Natural killer cell (primary cell): ENCODE results near the gene CLDN1. TPM values are rescaled to one million over a fixed set of nuclear protein-coding genes. Genes with fewer than 3 reads are reported as not detected.

Experiments
- ATAC-seq, 3 donors: fragments of 150-1000 bp in 2 of 3; fragments of 200-7000 bp in 1 of 3; cut with Tn5 transposase; 1 replicate in 1 of 3; 2 replicates in 2 of 3; pipeline ENCODE4 v1.10.0; 2021; ENCODE audit warnings: mild to moderate bottlenecking in 2 of 3, moderate library complexity in 2 of 3
- DNase-seq, 2 donors: peaks; one replicate each; pipeline versions ENCODE4 v3.0.0 to v3.0.0-alpha.2; 2013 to 2021; ENCODE audit warnings: mixed read lengths in 1 of 2
- H3K27ac ChIP-seq: one replicate; pipeline ENCODE4 v1.5.1; 2013; ENCODE audit warnings: mild to moderate bottlenecking, low read length
- H3K27me3 ChIP-seq: one replicate; pipeline ENCODE4 v1.6.1; 2013; ENCODE audit warnings: low read length; ENCODE audit not compliant: control insufficient read depth, insufficient read depth
- H3K36me3 ChIP-seq: one replicate; pipeline ENCODE4 v1.6.1; 2013; ENCODE audit warnings: low read length; ENCODE audit not compliant: control insufficient read depth, insufficient read depth
- H3K4me1 ChIP-seq: one replicate; pipeline ENCODE4 v1.6.1; 2013; ENCODE audit warnings: low read length; ENCODE audit not compliant: control insufficient read depth, insufficient read depth
- H3K4me3 ChIP-seq: one replicate; pipeline ENCODE4 v1.5.1; 2013; ENCODE audit warnings: low read length
- H3K9me3 ChIP-seq: one replicate; pipeline ENCODE4 v1.6.1; 2013; ENCODE audit warnings: low read length; ENCODE audit not compliant: control insufficient read depth, insufficient read depth
- H3K27ac Mint-ChIP-seq, 2 donors: one replicate each; pipeline ENCODE4 v1.8.0; 2022; ENCODE audit warnings: mild to moderate bottlenecking in 2 of 2, mixed read lengths in 2 of 2, moderate library complexity in 1 of 2
- H3K27me3 Mint-ChIP-seq, 2 donors: one replicate each; pipeline ENCODE4 v1.8.0; 2022; ENCODE audit warnings: low read depth in 2 of 2, mixed read lengths in 2 of 2
- H3K36me3 Mint-ChIP-seq: one replicate; pipeline ENCODE4 v1.8.0; 2022; ENCODE audit warnings: mixed read lengths
- H3K4me1 Mint-ChIP-seq, 2 donors: one replicate each; pipeline ENCODE4 v1.8.0; 2022; ENCODE audit warnings: mixed read lengths in 2 of 2
- H3K4me3 Mint-ChIP-seq: one replicate; pipeline ENCODE4 v1.8.0; 2022; ENCODE audit warnings: mild to moderate bottlenecking, moderate library complexity, mixed read lengths
- H3K9me3 Mint-ChIP-seq, 2 donors: one replicate each; pipeline ENCODE4 v1.8.0; 2022; ENCODE audit warnings: mixed read lengths in 2 of 2
- WGBS: methylation state at CpG from one replicate; pipeline ENCODE4 v1.1.7; 2013; ENCODE audit warnings: missing lambda C conversion rate; ENCODE audit not compliant: insufficient coverage; 5-methylcytosine and 5-hydroxymethylcytosine counted together
- intact Hi-C: fragments of 100-400 bp; cut with micrococcal nuclease; formaldehyde crosslinking; loops from one replicate; pipeline ENCODE4 v1.14.2; 2022
- total RNA-seq, 4 donors: library from RNA; stranded (reverse); fragments of 120-200 nt in 1 of 4; gene quantifications; one replicate each; pipeline versions ENCODE4 v1.2.3 to v1.2.4, GENCODE V29; 2013 to 2022
- TF ChIP-seq, protein P1 (sequence below): fragments of 200-600 bp; IDR thresholded peaks from one replicate; pipeline ENCODE4 v1.8.0; 2022; ENCODE audit warnings: antibody characterized with exemption

The CLDN1 gene
- total RNA-seq, 3 donors from 2014 or later (not counting 1 experiment from before 2014, with no cell fraction given), result not detected

- Histone ChIP-seq H3K4me3 (no peak overlapping the region), H3K4me1 (no peaks in the 10 kb centered on the region), H3K9me3 (peaks cover 17% of the 10 kb centered on the region), H3K27ac (no peak overlapping the region), H3K27me3 (no peaks in the 10 kb centered on the region), H3K36me3 (no peaks in the 10 kb centered on the region)
- 75% methylated on average over 3 of the region's 3 CpGs for WGBS
- H3K4me3 Mint-ChIP-seq, result no peak overlapping the region
- intact Hi-C loops, result no loop called here
- H3K36me3 Mint-ChIP-seq, result no peaks in the 10 kb centered on the region
- no peak for ATAC-seq
- H3K27ac Mint-ChIP-seq, result no peak overlapping the region
- DNase-seq, result no peak
- peaks cover 4 to 15% of the 10 kb centered on the region in 2 donors for H3K9me3 Mint-ChIP-seq
- TF ChIP-seq, protein P1, sequence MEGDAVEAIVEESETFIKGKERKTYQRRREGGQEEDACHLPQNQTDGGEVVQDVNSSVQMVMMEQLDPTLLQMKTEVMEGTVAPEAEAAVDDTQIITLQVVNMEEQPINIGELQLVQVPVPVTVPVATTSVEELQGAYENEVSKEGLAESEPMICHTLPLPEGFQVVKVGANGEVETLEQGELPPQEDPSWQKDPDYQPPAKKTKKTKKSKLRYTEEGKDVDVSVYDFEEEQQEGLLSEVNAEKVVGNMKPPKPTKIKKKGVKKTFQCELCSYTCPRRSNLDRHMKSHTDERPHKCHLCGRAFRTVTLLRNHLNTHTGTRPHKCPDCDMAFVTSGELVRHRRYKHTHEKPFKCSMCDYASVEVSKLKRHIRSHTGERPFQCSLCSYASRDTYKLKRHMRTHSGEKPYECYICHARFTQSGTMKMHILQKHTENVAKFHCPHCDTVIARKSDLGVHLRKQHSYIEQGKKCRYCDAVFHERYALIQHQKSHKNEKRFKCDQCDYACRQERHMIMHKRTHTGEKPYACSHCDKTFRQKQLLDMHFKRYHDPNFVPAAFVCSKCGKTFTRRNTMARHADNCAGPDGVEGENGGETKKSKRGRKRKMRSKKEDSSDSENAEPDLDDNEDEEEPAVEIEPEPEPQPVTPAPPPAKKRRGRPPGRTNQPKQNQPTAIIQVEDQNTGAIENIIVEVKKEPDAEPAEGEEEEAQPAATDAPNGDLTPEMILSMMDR, result no peak
- H3K4me1 Mint-ChIP-seq, result no peaks in the 10 kb centered on the region
- H3K27me3 Mint-ChIP-seq, result no peaks in the 10 kb centered on the region
Measured at GRCh38 chr3:190291994-190292584, 30.2 kb downstream of the CLDN1 start.

GRCh38 chr3:190289989-190290388 lies 32.3 kb downstream of the CLDN1 start:
- Mint-ChIP-seq H3K36me3 (no peaks in the 10 kb centered on the region), H3K27ac (no peak overlapping the region), H3K4me3 (no peak overlapping the region), H3K4me1 (no peaks in the 10 kb centered on the region), H3K9me3 (peaks cover 6 to 22% of the 10 kb centered on the region in 2 donors), H3K27me3 (no peaks in the 10 kb centered on the region)
- TF ChIP-seq, protein P1, result no peak
- H3K9me3 ChIP-seq, result peaks cover 17% of the 10 kb centered on the region
- no peaks in the 10 kb centered on the region for H3K27me3 ChIP-seq
- DNase-seq, result no peak
- H3K4me1 ChIP-seq, result no peaks in the 10 kb centered on the region
- intact Hi-C loops, result no loop called here
- H3K4me3 ChIP-seq, result no peak overlapping the region
- no peak overlapping the region for H3K27ac ChIP-seq
- 73% methylated on average over 2 of the region's 2 CpGs for WGBS
- no peaks in the 10 kb centered on the region for H3K36me3 ChIP-seq
- no peak for ATAC-seq

GRCh38 chr3:190288836-190289235 lies 33.4 kb downstream of the CLDN1 start:
- intact Hi-C loops, result no loop called here
- Mint-ChIP-seq H3K27ac (no peak overlapping the region), H3K36me3 (no peaks in the 10 kb centered on the region), H3K9me3 (peaks cover 6 to 25% of the 10 kb centered on the region in 2 donors), H3K4me1 (no peaks in the 10 kb centered on the region), H3K27me3 (no peaks in the 10 kb centered on the region), H3K4me3 (no peak overlapping the region)
- Histone ChIP-seq H3K4me3 (no peak overlapping the region), H3K4me1 (no peaks in the 10 kb centered on the region), H3K9me3 (peaks cover 17% of the 10 kb centered on the region), H3K36me3 (no peaks in the 10 kb centered on the region), H3K27ac (no peak overlapping the region), H3K27me3 (no peaks in the 10 kb centered on the region)
- TF ChIP-seq, protein P1, result no peak
- no peak for ATAC-seq
- DNase-seq, result no peak
- 82% methylated on average over 2 of the region's 2 CpGs for WGBS

DNA sequence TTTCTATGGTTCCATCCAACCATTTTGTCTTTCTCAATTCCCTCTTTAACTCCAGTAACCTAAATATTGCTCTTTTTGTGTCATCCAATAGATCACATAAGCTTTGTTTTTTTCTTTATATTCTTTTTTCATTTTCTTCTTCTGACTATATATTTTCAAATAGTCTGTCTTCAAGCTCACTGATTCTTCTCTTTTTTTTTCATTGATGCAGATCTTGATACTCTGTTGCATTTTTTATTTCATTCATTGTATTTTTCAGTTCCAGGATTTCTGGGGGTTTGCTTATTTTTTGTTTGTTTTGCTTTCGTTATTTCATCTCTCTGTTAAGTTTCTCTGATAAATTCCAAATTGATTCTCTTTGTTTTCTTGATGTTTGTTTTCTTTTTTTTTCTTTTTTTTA lies 36.2 kb downstream of the CLDN1 start:
- H3K9me3 ChIP-seq, result peaks cover 9% of the 10 kb centered on the region
- Mint-ChIP-seq H3K27ac (no peak overlapping the region), H3K27me3 (no peaks in the 10 kb centered on the region), H3K36me3 (no peaks in the 10 kb centered on the region), H3K4me3 (no peak overlapping the region), H3K4me1 (no peaks in the 10 kb centered on the region), H3K9me3 (peaks cover 6 to 23% of the 10 kb centered on the region in 2 donors)
- no CpG with 5 or more reads among the region's 1 CpG for WGBS
- no peak for ATAC-seq
- intact Hi-C loops, result no loop called here
- no peak overlapping the region for H3K27ac ChIP-seq
- H3K27me3 ChIP-seq, result no peaks in the 10 kb centered on the region
- no peaks in the 10 kb centered on the region for H3K4me1 ChIP-seq
- TF ChIP-seq, protein P1, result no peak
- DNase-seq, result no peak
- H3K4me3 ChIP-seq, result no peak overlapping the region
- H3K36me3 ChIP-seq, result no peaks in the 10 kb centered on the region
